ENCODE data around the gene LRP1B.

Gene LRP1B

GRCh38 chr2:140876015-140876414, 1254.8 kb downstream of the LRP1B start:
- TF ChIP-seq CTCF (IDR thresholded peaks at IDR 0.05; ENCODE audit: low read depth, low read length, missing control alignments), result no peak
- no peak overlapping the region for H3K4me3 ChIP-seq (replicated peaks; ENCODE audit: low read depth, low read length)
- no peak for DNase-seq (ENCODE audit: extremely low read depth, low read depth)

- DNase-seq (ENCODE audit: extremely low read depth, low read depth), result no peak
- TF ChIP-seq CTCF (IDR thresholded peaks at IDR 0.05; ENCODE audit: low read depth, low read length, missing control alignments), result no peak
- H3K4me3 ChIP-seq (replicated peaks; ENCODE audit: low read depth, low read length), result no peak overlapping the region
Observed at GRCh38 chr2:140873915-140874531, 1256.8 kb downstream of the LRP1B start.

- H3K4me3 ChIP-seq (replicated peaks; ENCODE audit: low read depth, low read length), result no peak overlapping the region
- no peak for TF ChIP-seq CTCF (IDR thresholded peaks at IDR 0.05; ENCODE audit: low read depth, low read length, missing control alignments)
- DNase-seq (ENCODE audit: extremely low read depth, low read depth), result no peak
Observed at GRCh38 chr2:140869925-140870324, 1260.9 kb downstream of the LRP1B start.

GRCh38 chr2:140869107-140869506, 1261.7 kb downstream of the LRP1B start:
- TF ChIP-seq CTCF (IDR thresholded peaks at IDR 0.05; ENCODE audit: low read depth, low read length, missing control alignments), result no peak
- DNase-seq (ENCODE audit: extremely low read depth, low read depth), result no peak
- H3K4me3 ChIP-seq (replicated peaks; ENCODE audit: low read depth, low read length), result no peak overlapping the region

- no peak for TF ChIP-seq CTCF (IDR thresholded peaks at IDR 0.05; ENCODE audit: low read depth, low read length, missing control alignments)
- no peak overlapping the region for H3K4me3 ChIP-seq (replicated peaks; ENCODE audit: low read depth, low read length)
- no peak for DNase-seq (ENCODE audit: extremely low read depth, low read depth)
Observed at GRCh38 chr2:140865837-140866236, 1265.0 kb downstream of the LRP1B start.

GRCh38 chr2:140863713-140864112, 1267.1 kb downstream of the LRP1B start:
- TF ChIP-seq CTCF (IDR thresholded peaks at IDR 0.05; ENCODE audit: low read depth, low read length, missing control alignments), result no peak
- peak; percentile 38 for DNase-seq (ENCODE audit: extremely low read depth, low read depth)
- H3K4me3 ChIP-seq (replicated peaks; ENCODE audit: low read depth, low read length), result no peak overlapping the region

GRCh38 chr2:140862181-140862580, 1268.6 kb downstream of the LRP1B start:
- TF ChIP-seq CTCF (IDR thresholded peaks at IDR 0.05; ENCODE audit: low read depth, low read length, missing control alignments), result no peak
- H3K4me3 ChIP-seq (replicated peaks; ENCODE audit: low read depth, low read length), result no peak overlapping the region
- no peak for DNase-seq (ENCODE audit: extremely low read depth, low read depth)
